ENCODE measurements around the gene CSF1. TPM values are rescaled to one million over a fixed set of nuclear protein-coding genes. Genes with fewer than 3 reads are reported as not detected.

CSF1 gene
- polyA plus RNA-seq, 1 of the 3 experiments (the other 2 are of a cell fraction): 31.9 TPM

GRCh38 chr1:109880971-109881894, 29.4 kb upstream of the CSF1 start:
- ChIA-PET POLR2A (no interaction called here), CTCF (interaction anchor here (1.0 to 1.2 kb wide), 2 partner anchors 10 to 103 kb away, joined by 3 to 5 read pairs; no protein-coding TSS in a partner anchor)
- DNase-seq: no peak
- WGBS (ENCODE audit: low lambda C conversion rate): 79% methylated on average over 13 of the region's 20 CpGs
- Histone ChIP-seq H2AFZ (ENCODE audit: low read depth) (no peak overlapping the region), H3K9me3 (no peaks in the 10 kb centered on the region), H4K20me1 (ENCODE audit: insufficient read depth) (no peaks in the 10 kb centered on the region), H3K27ac (ENCODE audit: low read depth in 2 of 2, low read length in 1 of 2) (no peak overlapping the region), H3F3A (replicated peaks; ENCODE audit: insufficient read depth) (no peaks in the 10 kb centered on the region), H3K36me3 (replicated peaks in 1 of 2; ENCODE audit: control insufficient read depth in 1 of 2, insufficient read depth in 2 of 2, low read length in 1 of 2) (no peaks in the 10 kb centered on the region), H3K79me2 (ENCODE audit: insufficient read depth) (no peaks in the 10 kb centered on the region), H3K9me2 (no peaks in the 10 kb centered on the region), H3K4me1 (ENCODE audit: control insufficient read depth in 1 of 2, insufficient read depth in 2 of 2, low read depth in 1 of 2, low read length in 1 of 2) (peaks cover 4 to 16% of the 10 kb centered on the region in 2 experiments; a peak in 3 of 4 replicates), H3K4me3 (ENCODE audit: low read depth in 2 of 2, low read length in 1 of 2) (no peak overlapping the region), H3K4me2 (no peak overlapping the region), H3K27me3 (ENCODE audit: insufficient read depth) (no peaks in the 10 kb centered on the region), H3K9ac (no peak overlapping the region)
- TF ChIP-seq REST (IDR thresholded peaks at IDR 0.05; ENCODE audit: low read depth, low read length) (no peak), TEAD4 (IDR thresholded peaks at IDR 0.05; ENCODE audit: borderline replicate concordance, insufficient read depth) (no peak), EZH2phosphoT487 (IDR thresholded peaks at IDR 0.05; ENCODE audit: borderline replicate concordance, low read depth) (no peak), GATA2 (CRISPR knock-in tag; IDR thresholded peaks at IDR 0.05) (no peak), FOSL2 (IDR thresholded peaks at IDR 0.05; ENCODE audit: borderline replicate concordance, low read depth) (no peak), NRF1 (IDR thresholded peaks at IDR 0.05; ENCODE audit: low read depth, low read length) (no peak), RAD21 (IDR thresholded peaks at IDR 0.05; ENCODE audit: low read length) (no peak), USF1 (IDR thresholded peaks at IDR 0.05; ENCODE audit: borderline replicate concordance, low read depth) (no peak), SIN3A (IDR thresholded peaks at IDR 0.05; ENCODE audit: borderline replicate concordance, low read depth, low read length) (no peak)

GRCh38 chr1:109881906-109882287, 28.8 kb upstream of the CSF1 start:
- no peak overlapping the region for H3K4me2 ChIP-seq
- H3K79me2 ChIP-seq (ENCODE audit: insufficient read depth): no peaks in the 10 kb centered on the region
- TF ChIP-seq FOXJ3 (CRISPR knock-in tag; IDR thresholded peaks at IDR 0.05) (no peak), EZH2phosphoT487 (IDR thresholded peaks at IDR 0.05; ENCODE audit: borderline replicate concordance, low read depth) (no peak), PBX3 (IDR thresholded peaks at IDR 0.05) (no peak), JUND (IDR thresholded peaks at IDR 0.05) (no peak), TEAD4 (IDR thresholded peaks at IDR 0.05; ENCODE audit: borderline replicate concordance, insufficient read depth) (no peak)
- no peak overlapping the region for H2AFZ ChIP-seq (ENCODE audit: low read depth)
- no peaks in the 10 kb centered on the region for H3K9me2 ChIP-seq
- no peaks in the 10 kb centered on the region for H3K27me3 ChIP-seq (ENCODE audit: insufficient read depth)
- H3K27ac ChIP-seq (ENCODE audit: low read depth in 2 of 2, low read length in 1 of 2): no peak overlapping the region
- H3F3A ChIP-seq (replicated peaks; ENCODE audit: insufficient read depth): no peaks in the 10 kb centered on the region
- H3K4me3 ChIP-seq (ENCODE audit: low read depth in 2 of 2, low read length in 1 of 2): no peak overlapping the region
- POLR2A ChIA-PET: no interaction called here
- no peaks in the 10 kb centered on the region for H3K9me3 ChIP-seq
- WGBS (ENCODE audit: low lambda C conversion rate): 96% methylated on average over 3 of the region's 4 CpGs
- H4K20me1 ChIP-seq (ENCODE audit: insufficient read depth): no peaks in the 10 kb centered on the region
- peaks cover 4 to 9% of the 10 kb centered on the region in 2 experiments; a peak in 2 of 4 replicates for H3K4me1 ChIP-seq (ENCODE audit: control insufficient read depth in 1 of 2, insufficient read depth in 2 of 2, low read depth in 1 of 2, low read length in 1 of 2)
- no peak overlapping the region for H3K9ac ChIP-seq
- DNase-seq: no peak
- H3K36me3 ChIP-seq (replicated peaks in 1 of 2; ENCODE audit: control insufficient read depth in 1 of 2, insufficient read depth in 2 of 2, low read length in 1 of 2): no peaks in the 10 kb centered on the region
- CTCF ChIA-PET: interaction anchor here (1.0 kb wide), 1 partner anchor 11 kb away, joined by 3 read pairs; no protein-coding TSS in a partner anchor

All from SK-N-SH (cell line).